ENCODE data around the gene PSMD14.
A peak's percentile ranks its signal among the peaks of the same experiment; 100 is the strongest.

Gene PSMD14

DNA sequence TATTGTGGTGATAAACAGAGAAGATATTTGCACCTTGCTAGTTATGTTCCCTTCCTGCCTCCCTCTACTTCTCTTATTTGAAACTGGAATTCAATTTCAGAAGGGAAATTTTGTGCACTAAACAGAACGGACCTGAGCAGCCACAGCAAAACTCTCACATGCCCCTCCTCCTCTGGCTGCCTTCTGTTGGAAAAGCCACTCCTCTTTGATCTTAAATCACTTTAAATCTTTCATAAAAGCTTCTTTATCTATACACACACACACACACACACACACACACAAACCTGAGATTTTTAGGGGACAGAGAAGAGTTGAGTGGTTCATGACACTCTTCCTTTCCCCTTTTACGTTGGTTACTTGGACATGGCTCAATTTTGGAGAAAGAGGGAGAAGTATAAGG is 113.5 kb downstream of the PSMD14 start:
- peak in 1 of 2 experiments; percentile 21 for DNase-seq

- no peak for DNase-seq
Observed at GRCh38 chr2:161422816-161423403, 114.7 kb downstream of the PSMD14 start.

GRCh38 chr2:161423421-161424393 is 115.5 kb downstream of the PSMD14 start:
- DNase-seq: peak in 1 of 2 experiments; percentile 14

GRCh38 chr2:161424394-161424769 is 116.2 kb downstream of the PSMD14 start:
- DNase-seq: no peak

DNA sequence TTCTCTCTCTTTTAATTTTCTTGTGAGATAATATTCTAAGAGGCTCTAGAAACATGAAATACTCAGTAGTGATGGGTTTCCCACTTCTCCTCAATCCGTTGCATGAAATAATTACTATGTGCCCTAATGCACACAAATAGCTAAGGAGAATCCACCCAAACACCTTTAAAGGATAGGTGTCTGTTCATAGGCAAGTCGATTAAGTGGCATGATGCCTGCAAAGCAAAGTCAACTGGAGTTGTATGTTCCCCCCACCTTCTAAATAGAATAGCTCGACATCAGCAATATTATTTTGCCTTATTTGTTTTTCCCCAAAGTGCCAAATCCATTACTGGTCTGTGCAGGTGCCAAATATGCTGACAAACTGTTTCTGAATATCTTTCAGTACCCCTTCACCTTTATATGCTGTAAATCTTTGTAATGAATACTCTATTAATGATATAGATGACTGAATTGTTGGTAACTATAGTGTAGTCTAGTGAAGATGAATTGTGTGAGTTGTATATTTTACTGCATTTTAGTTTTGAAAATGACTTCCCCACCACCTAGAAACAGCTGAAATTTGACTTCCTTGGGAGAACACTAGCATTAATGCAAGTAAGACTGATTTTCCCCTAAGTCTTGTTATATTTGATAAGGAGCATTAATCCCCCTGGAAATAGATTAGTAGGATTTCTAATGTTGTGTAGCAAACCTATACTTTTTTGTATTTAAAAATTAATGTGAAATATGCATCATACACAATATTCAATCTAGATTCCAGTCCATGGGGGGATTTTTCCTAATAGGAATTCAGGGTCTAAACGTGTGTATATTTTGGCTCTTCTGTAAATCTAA is 116.9 kb downstream of the PSMD14 start:
- no peak for DNase-seq

DNA sequence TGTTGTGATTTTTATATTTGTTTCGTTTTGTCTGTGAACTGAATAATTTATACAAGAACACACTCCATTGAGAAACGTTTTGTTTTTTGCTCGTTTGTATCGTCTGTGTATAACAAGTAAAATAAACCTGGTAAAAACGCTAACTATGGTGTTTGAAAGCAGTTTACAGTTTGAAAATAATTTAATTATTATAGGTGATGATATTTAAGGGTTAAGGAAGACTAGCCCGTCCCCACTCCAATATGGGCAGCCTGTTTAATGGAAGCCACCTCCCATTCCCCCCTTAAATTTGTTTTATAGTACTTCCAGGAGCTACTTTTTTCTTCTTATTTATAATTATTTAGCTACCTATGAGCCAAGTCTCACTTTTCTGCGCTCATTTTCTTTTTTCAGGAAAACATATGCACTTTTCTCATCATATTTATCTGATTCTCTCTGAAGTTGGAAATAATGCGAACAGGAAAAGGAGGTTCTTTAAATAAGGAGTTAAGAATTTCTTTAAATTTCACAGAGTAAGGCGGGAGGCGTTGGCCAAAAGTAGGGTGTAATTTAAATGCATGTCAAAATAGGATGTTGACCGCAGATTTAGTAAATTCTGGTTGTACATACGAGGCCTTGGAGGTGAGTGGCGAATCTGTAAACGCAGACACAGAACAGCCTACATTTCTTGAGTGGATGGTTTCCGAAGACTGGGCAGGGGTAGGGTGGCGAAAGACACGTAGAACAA is 117.7 kb downstream of the PSMD14 start:
- no peak for DNase-seq

GRCh38 chr2:161426455-161426921 is 118.3 kb downstream of the PSMD14 start:
- no peak for DNase-seq

GRCh38 chr2:161426922-161427663 is 118.9 kb downstream of the PSMD14 start:
- DNase-seq: no peak

DNA sequence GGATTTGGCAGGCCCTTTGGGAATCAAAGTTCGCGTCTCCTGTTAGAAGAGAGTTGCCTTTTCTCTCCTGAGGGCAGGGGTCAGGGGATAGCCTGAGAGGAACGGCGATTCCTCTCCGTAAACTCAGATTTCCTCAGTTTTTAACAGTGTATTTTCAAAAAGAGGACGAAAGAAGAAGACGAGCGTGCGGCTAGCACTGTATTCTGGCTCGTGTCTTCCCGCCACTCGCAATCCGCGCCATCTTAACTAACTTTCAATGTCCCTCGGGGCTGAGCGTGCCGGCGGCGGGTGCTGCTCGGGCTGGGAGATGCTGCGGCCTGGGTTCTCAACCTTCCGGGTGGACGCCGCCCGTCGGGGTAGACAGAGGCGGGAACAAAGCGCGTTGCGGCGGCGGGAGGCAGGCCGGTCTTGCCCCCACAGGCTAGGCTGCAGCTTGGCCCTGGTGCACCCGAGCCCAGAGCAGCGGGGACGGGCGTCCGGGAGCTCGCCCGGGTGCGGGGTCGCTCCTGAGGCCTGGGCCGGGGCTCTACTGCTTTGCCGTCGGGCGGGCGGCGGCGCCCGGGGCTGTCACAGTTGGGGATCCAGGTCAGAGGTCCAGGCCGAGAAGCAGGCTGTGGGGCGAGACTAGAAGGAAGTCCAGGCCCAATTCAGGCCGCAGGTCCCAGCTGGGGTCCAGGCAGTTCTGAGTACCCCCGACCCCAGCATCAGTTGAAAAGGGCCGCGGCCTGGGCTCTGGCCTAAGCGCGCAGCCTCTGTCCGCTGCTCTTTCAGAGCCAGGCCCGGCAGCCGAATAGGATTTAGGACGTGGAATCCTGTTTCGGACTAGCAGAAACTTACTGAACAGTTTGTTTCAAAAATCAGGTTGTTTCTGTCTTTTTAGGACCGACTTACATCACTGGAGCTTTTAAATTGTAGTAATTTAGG is 119.7 kb downstream of the PSMD14 start:
- no peak for DNase-seq

DNA sequence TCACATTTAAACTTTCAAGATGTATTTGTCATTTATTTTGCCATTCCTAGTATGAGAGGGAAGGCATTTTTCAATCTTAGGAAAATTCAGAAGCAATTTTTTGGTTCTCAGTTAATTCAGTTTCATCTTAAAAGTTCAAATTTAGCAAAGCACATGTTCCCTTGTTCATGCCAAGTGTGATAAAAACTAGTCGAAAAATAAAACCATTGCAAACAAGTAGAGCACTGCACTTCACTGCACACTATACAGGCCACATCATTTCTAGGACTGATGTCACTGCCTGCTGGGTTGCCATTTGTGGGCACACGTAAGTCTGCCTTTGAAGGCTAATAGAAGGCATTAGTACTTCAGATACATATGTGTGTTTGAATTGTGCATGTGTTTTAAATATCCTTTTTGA is 122.2 kb downstream of the PSMD14 start:
- DNase-seq: no peak

DNA sequence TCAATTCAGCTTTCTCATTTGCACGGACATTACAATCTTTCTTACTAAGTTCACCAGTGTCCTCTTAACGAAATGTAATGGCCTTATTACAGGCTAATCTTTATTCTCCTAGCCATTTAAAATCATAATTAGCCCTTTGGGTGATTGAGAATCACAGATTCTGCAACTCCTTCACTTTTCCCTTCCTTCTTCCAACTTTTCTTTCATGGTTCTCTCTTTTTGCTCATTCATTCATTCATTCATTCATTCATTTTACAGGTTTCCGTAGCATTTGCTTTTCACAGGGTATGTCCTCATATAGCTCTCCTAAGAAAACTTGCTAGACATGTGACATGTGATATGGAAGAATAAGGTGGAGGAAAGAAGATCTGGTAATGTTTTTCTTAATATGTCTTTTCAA is 123.9 kb downstream of the PSMD14 start:
- DNase-seq: no peak

- no peak for DNase-seq
Observed at GRCh38 chr2:161434118-161434517, 125.9 kb downstream of the PSMD14 start.

GRCh38 chr2:161436411-161436810 is 128.2 kb downstream of the PSMD14 start:
- no peak for DNase-seq

GRCh38 chr2:161438598-161438997 is 130.4 kb downstream of the PSMD14 start:
- DNase-seq: no peak

- DNase-seq: no peak
Observed at GRCh38 chr2:161445097-161445496, 136.9 kb downstream of the PSMD14 start.

- DNase-seq: no peak
Observed at GRCh38 chr2:161448431-161448830, 140.2 kb downstream of the PSMD14 start.
